Activated T-helper 9 cell treated with anti-CD3 and anti-CD28 coated beads, Interleukin-2, amount 50 U/mL, for 16 hours (primary cell): ENCODE results near the gene GMDS.

Experiments
- DNase-seq: peaks from one replicate; pipeline ENCODE4 v3.0.0-alpha.2; 2020; ENCODE audit warnings: low read depth

Gene GMDS

DNA sequence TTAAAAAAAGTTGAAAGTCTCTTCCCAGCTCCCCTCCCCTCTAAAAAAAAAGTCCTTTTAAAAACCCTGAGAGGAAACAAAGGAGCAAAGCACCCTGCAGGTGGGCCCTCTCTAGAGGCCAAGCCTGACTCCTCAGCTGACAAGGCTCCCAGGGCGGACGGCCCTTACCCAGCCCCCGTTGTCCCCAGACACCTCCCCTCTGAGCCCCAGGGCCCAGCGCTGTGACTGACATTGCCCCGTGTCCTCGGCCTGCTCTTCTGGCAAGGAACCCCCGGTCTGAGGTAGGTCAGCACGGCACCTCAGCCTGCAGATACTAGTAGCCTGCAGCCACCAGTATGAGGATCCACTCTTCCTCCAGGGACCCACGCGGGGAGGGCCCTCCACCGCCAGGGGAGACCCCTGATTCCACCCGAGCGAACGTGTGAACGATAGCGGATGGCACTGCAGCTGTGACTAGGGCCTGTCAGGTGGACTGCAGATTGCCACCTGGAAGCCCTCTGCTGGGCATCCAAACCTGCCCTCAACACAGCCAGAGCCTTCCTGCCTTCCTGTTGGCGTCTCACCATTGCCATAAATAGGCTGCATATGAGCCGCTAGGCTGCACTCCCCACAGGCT lies 601.5 kb downstream of the GMDS start:
- no peak for DNase-seq

GRCh38 chr6:1643111-1643510 lies 602.3 kb downstream of the GMDS start:
- DNase-seq: no peak

- DNase-seq: no peak
These were observed 604.0 kb downstream of the GMDS start for GRCh38 chr6:1641343-1641885.

DNA sequence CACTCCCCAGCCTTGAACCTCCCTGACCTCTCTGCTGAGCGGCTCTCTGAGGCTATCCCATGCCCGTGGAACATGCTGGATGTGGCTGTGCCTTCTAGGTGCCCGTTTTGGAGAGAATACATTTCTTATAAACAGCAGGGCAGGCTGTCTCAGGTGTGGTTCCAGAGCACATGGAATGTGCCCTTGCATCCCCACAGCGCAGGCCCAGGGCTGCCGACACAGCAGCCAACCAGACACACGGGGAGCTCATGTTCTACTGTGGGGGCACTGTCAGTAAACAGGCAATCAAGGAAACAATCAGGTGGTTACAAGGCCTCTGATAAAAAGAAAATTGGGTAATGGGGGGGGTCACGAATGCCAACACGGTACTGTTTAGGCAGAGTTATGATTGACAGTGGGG lies 604.9 kb downstream of the GMDS start:
- no peak for DNase-seq

DNA sequence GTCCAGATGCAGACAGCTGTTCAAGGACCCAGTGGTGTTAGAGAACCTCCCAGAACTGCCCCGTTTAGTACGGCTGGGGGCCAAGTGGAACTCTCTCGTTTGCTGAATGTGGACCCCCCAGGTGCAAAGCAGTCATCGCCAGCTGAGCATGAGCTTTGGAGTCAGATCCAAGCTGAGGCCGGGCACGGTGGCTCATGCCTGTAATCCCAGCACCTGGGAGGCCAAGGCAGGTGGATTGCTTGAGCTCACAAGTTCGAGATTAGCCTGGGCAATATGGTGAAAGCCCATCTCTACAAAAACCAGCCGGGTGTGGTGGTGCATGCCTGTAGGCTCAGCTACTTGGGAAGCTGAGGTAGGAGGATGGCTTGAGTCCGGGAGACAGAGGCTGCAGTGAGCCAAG lies 606.0 kb downstream of the GMDS start:
- DNase-seq: no peak

DNA sequence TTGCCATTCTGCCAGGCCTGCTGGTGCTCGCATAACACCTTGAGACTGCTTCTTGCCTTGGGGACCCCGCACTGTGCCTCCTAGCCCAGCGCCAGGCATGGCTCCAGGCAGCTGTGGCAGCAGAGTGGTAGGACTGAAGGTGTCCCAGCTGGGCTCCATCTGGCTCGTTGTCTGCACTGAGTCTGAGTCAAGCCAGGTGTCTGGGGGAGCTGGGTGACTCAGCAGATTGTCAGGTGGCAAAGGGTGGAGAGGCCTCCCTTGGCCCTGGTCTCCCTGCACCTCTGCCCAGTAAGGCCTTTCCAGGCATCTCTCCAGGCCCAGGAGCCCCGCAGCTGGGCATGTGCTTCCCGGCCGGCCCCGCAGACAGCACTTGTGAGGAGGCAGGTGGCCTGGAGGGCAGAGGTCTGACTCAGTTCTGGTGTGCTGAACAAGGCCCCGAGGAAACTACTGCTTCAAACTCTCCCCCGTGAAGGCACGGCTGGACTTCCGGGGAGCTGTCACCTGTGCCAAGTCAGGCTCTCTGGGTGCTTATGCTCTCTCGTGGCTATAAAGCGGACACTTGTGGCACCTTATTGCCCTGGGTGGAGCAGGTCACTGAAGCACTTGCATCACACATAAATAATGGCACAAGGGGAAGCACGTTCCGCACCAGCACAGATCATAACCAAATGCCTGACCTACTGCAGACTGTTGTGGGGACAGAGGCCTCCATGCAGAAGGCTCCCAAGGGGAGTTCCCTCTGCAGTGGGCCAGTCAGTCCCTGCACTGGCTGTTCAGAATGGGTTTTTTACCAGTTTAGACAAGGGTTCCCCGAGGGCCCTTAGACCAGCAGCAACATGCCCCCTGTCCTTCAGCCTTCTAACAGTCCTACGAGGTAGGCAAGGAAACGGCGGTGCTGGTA lies 608.2 kb downstream of the GMDS start:
- no peak for DNase-seq

DNA sequence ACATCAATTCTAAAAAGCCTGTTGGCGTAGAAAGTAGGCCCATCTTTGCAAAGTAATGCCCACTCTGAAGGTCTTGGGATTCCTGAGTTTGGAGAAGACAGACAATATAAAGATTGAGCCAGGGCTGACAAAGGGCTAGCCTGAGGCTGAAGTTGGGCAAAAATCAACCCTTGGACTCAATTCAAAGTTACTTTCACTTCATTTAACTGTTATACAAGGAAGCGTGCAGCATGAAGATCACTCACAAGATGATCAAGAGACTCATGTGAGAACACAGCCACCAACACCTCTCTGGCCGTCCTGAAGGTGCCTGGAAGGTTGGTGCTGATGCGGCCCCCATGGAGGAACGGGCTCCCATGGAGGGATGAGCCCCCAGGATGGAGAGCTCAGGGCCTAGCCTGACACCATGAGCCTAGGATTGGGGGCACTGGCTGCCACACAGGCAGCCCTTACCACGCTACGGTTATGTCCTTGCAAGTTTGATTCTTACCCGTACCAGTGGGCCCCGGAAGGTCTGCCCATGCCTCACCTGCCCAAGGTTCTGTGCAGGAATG lies 609.1 kb downstream of the GMDS start:
- no peak for DNase-seq

DNA sequence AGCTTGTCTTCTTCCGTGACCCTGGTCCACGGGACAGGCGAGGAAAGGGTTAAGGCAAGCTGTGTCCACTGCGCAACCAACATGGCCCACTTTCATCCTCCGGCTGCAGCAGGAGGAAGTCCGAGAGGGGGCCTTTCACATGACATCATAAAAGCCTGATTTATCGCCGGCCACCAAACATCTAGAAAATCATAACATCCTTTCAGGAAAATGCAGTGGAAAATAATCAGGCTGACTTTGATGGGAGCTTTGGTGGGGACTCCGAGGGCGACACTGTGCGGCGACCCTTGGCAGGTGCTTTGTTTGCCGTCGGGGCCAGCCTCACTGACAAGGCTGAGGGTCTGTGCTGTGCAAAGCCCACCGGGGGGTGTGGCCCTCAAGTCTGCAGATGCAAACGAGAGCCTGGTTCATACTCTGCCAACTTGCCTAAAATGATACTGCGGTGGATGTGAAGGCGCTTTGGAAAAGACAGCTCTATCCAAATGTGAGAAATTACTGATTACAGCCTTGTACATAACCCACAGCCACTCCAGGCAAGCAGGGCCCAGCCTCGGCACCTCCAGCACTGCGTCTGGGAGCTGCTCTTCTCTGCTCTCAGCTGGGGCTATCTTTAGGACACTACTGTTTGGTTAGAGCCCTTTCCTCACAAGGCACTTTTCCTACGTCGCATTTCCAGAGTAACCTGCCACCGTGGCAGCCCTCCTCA lies 609.9 kb downstream of the GMDS start:
- DNase-seq: no peak

DNA sequence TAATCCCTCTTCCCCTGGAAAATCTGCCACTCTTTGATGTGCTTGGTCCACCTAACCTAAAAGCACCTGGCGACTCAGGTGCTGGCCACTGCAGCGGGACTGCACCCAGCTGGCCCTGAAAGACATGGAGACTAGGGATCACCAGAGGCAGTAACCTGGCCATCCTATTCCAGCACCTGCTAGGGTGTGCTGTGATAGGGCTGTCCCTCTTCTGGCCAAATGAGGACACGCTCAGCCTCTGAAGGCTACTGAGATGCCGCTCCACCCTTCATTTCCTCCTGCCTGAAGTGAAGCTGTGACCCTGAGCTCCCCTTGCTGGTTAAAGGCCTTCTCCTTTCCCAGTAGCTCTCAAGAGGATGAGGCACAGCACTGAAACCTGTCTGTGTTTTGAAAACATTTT lies 611.3 kb downstream of the GMDS start:
- no peak for DNase-seq

GRCh38 chr6:1633366-1634021 lies 611.9 kb downstream of the GMDS start:
- no peak for DNase-seq

GRCh38 chr6:1631251-1631650 lies 614.2 kb downstream of the GMDS start:
- DNase-seq: no peak

DNA sequence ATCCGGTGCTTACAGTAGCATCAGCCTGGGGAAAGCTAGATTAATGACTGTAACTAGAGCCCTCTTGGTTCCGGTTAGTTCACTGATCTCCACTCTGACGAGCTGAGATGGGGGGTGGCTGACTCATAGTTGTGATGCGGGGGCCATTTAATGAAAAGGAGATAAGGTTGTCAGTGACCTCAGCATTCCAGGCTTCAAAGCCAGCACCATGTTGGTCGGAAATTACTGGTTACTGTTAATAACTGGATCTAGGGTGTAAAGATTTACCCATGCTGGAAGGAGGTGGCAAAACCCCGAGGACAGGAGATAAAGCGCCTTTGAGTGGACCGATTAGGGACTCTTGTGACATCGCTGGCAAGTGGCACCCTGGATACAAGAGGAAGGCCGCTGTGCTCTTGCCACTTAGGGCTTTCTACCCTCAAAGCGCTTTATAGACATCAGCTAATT lies 614.6 kb downstream of the GMDS start:
- DNase-seq: no peak

DNA sequence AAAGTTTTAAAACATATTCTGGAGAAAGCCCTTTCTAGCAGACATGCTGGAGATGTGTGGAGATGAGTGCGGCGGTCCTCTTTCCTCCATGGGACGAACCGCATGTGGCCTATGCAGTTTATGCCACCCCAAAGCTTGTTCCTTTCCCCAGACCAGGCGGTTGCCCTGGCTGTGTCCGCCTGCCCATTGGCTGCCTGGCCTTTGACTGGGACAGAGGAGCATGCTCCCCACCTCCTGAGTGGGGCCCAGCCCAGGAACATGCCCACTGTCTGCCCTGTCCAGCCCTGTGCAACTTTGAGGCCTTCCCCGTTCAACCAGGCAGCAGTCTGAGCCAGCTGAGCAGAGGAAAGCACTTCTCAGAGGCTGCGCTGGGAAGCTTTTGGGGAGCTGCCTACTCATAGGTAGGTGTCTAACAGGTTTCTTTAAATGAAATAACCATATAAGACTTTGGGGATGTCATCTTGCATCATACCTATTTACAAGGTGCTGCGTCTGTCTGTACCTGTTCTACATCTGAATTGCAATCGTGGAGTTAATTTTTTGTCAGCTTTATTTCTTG lies 615.1 kb downstream of the GMDS start:
- no peak for DNase-seq

GRCh38 chr6:1629316-1629715 lies 616.1 kb downstream of the GMDS start:
- DNase-seq: no peak

DNA sequence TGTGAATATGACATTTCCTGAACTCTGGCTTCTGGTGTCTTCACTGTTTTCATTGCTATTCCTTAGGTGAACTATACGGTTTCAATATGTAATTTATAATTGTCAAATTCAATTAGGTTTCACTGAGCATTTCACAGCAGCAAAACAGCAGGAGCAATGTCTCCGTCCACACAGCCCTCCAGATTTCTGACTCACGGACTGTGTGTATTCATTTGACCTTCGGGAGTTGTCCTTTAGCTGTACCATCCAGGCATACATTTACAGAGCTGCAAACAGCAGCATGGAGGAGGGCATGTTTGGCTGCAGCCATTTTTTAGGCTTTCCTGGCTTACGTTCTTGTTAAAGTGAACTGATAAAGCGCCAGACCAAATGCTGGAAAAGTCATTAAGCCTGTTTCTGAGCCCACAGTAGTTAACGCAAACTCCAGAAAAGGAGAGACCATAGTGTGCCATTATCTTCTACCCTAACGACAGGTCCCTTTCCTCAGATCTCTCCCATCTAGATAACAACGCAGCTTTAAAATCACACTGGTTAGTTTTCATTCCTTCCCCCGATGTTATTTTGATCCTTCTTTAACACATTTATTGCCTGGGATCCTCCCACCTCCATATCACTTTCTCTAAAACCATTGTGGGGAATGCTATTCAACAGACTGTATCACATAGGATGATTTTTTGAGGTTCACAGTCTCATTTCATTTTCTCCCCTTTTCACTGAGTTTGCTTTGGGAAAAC lies 617.4 kb downstream of the GMDS start:
- DNase-seq: no peak

GRCh38 chr6:1626481-1626880 lies 618.9 kb downstream of the GMDS start:
- DNase-seq: no peak

DNA sequence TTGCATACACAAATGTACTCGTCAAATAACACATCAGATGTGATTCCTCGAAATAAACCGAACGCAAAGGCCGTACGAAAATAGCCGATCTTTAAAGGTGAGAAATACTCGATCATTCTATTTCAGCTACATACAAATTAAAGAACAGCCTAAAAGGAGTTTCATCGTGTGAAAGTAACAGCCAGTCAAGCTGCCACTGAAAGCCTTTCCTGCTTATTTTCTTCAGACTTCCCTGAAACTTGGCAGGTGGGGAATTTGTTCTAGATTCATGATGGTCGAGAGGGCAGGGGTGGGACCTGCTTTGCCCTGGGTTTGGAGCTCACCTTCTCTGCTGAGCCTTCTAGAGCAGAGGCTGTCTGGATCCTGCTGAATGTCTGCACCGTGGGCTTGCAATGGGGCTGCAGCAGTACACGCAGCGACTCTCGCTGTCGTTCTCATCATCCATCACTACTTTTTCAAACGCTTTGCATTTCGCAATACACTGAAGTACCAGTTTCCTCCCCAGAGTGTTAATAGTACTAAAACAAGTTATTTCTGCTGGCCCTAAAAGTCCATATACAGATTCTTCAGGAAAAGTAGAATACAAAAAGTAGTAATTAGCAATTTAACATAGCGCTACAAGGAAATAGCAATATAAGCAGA lies 619.5 kb downstream of the GMDS start:
- DNase-seq: no peak

- no peak for DNase-seq
These were observed 620.3 kb downstream of the GMDS start for GRCh38 chr6:1624851-1625781.
